ENCODE measurements around the gene DNM3.
"Not testable (repeated sequence)": the region's sequence is repeated elsewhere in the genome, so short reads cannot be mapped to it uniquely, and the experiment has no call there.

The DNM3 gene

GRCh38 chr1:172024944-172025738 is 183.8 kb downstream of the DNM3 start:
- DNase-seq (ENCODE audit: low read depth) = not testable (repeated sequence)

GRCh38 chr1:172040466-172040865 is 199.2 kb downstream of the DNM3 start:
- peak; percentile 89 for DNase-seq (ENCODE audit: low read depth)

- peak; percentile 9 for DNase-seq (ENCODE audit: low read depth)
These were observed 199.8 kb downstream of the DNM3 start for GRCh38 chr1:172041102-172041501.

- DNase-seq (ENCODE audit: low read depth) = peak; percentile 45
These were observed 200.4 kb downstream of the DNM3 start for GRCh38 chr1:172041742-172042141.

- no peak for DNase-seq (ENCODE audit: low read depth)
These were observed 202.6 kb downstream of the DNM3 start for GRCh38 chr1:172043900-172044299.

GRCh38 chr1:172051898-172052297 is 210.6 kb downstream of the DNM3 start:
- DNase-seq (ENCODE audit: low read depth) = no peak

- no peak for DNase-seq (ENCODE audit: low read depth)
These were observed 212.9 kb downstream of the DNM3 start for GRCh38 chr1:172054172-172054571.

GRCh38 chr1:172055816-172056419 is 214.6 kb downstream of the DNM3 start:
- DNase-seq (ENCODE audit: low read depth) = not testable (repeated sequence)

GRCh38 chr1:172068334-172068733 is 227.0 kb downstream of the DNM3 start:
- DNase-seq (ENCODE audit: low read depth) = no peak

- DNase-seq (ENCODE audit: low read depth) = no peak
These were observed 227.8 kb downstream of the DNM3 start for GRCh38 chr1:172069051-172069450.

- DNase-seq (ENCODE audit: low read depth) = no peak
These were observed 228.2 kb downstream of the DNM3 start for GRCh38 chr1:172069534-172069933.

GRCh38 chr1:172070055-172070454 is 228.8 kb downstream of the DNM3 start:
- DNase-seq (ENCODE audit: low read depth) = no peak

- DNase-seq (ENCODE audit: low read depth) = no peak
These were observed 230.4 kb downstream of the DNM3 start for GRCh38 chr1:172071746-172072145.

GRCh38 chr1:172079859-172080258 is 238.6 kb downstream of the DNM3 start:
- DNase-seq (ENCODE audit: low read depth) = not testable (repeated sequence)

GRCh38 chr1:172083191-172083590 is 241.9 kb downstream of the DNM3 start:
- no peak for DNase-seq (ENCODE audit: low read depth)

- no peak for DNase-seq (ENCODE audit: low read depth)
These were observed 243.6 kb downstream of the DNM3 start for GRCh38 chr1:172084876-172085275.

GRCh38 chr1:172085317-172085716 is 244.0 kb downstream of the DNM3 start:
- DNase-seq (ENCODE audit: low read depth) = no peak

GRCh38 chr1:172086137-172086536 is 244.8 kb downstream of the DNM3 start:
- DNase-seq (ENCODE audit: low read depth) = no peak

- DNase-seq (ENCODE audit: low read depth) = no peak
These were observed 247.0 kb downstream of the DNM3 start for GRCh38 chr1:172088256-172088655.

- peak; percentile 64 for DNase-seq (ENCODE audit: low read depth)
These were observed 248.6 kb downstream of the DNM3 start for GRCh38 chr1:172089768-172090510.

- no peak for DNase-seq (ENCODE audit: low read depth)
These were observed 249.2 kb downstream of the DNM3 start for GRCh38 chr1:172090511-172090817.

- DNase-seq (ENCODE audit: low read depth) = no peak
These were observed 254.5 kb downstream of the DNM3 start for GRCh38 chr1:172095846-172096245.

- DNase-seq (ENCODE audit: low read depth) = no peak
These were observed 263.9 kb downstream of the DNM3 start for GRCh38 chr1:172105230-172105629.
